ENCODE measurements around the gene PAEP. TPM values are rescaled to one million over a fixed set of nuclear protein-coding genes. Genes with fewer than 3 reads are reported as not detected.

The PAEP gene
- total RNA-seq, 2 experiments from 2014 or later, result not detected

DNA sequence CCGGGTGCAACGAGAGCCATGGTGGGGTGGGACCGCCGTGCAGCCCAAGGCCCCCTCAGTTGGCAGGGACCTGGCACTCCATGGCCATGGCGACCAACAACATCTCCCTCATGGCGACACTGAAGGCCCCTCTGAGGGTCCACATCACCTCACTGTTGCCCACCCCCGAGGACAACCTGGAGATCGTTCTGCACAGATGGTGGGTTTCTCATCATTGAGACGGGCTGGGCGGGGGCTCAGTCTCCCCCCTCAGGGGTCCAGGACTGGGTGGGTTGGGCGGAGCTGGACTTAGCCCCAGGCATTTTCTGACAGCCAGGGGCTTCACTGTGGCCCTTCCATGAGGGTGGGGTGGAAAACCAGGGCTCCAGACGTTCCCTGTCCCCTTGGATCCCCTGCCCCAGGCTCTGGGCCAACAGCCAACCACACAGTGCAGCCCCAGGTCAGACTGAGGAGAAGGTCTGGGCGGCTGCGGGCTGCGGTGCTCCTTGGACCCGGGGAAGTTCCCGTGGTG lies 734 bp downstream of the PAEP start:
- ChIA-PET POLR2A (no interaction called here), CTCF (no interaction called here)
- ATAC-seq (no peak), DNase-seq (no peak)
- H3K27ac Mint-ChIP-seq, result no peak overlapping the region
- no peak overlapping the region for H3K4me3 Mint-ChIP-seq
- no peaks in the 10 kb centered on the region for H3K36me3 Mint-ChIP-seq (ENCODE audit: low read depth)
- no peaks in the 10 kb centered on the region for H3K27me3 Mint-ChIP-seq (ENCODE audit: low read depth)
- H3K9me3 Mint-ChIP-seq (ENCODE audit: insufficient read depth), result no peaks in the 10 kb centered on the region
- H3K4me1 Mint-ChIP-seq (ENCODE audit: low read depth), result peaks cover 5% of the 10 kb centered on the region

DNA sequence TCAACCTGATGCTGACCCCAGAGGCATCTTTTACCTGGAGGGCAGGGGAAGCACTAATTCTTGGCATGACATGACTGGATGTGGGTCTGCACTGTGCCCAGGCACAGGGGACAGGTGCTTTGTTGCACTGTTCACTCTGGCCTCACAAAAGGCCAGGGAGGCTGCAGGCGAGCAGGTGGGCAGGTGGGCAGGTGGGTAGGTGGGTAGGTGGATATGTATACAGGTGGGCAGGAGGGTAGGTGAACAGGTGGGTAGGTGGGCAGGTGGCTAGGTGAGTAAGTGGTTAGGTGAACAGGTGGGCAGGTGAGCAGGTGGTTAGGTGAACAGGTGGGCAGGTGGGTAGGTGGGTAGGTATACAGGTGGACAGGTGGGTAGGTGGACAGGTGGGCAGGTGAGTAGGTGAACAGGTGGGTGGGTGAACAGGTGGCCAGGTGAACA lies 1.5 kb downstream of the PAEP start:
- Mint-ChIP-seq H3K4me3 (no peak overlapping the region), H3K4me1 (ENCODE audit: low read depth) (peaks cover 5% of the 10 kb centered on the region), H3K36me3 (ENCODE audit: low read depth) (no peaks in the 10 kb centered on the region), H3K27me3 (ENCODE audit: low read depth) (no peaks in the 10 kb centered on the region), H3K9me3 (ENCODE audit: insufficient read depth) (no peaks in the 10 kb centered on the region), H3K27ac (no peak overlapping the region)
- DNase-seq (no peak), ATAC-seq (no peak)
- CTCF ChIA-PET, result no interaction called here
- POLR2A ChIA-PET, result no interaction called here

DNA sequence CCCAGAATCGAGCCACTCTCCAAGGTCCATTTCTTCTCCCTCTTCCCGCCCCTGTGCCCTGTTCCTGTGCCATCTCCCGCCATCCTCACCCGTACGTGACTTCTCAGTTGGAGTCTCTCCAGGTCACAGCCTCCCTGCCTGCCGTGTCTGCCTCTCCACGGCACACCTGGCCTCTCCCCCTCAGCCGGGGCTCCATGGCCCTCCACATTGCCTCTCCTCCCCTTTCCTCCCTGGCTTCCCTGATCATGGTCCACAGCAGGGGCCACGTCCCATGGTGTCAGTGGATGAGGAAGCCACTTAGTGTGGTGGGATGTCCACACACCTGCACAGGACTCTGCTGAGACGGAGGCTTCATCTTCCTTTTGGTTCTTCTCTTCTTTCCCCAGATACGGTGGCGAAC lies 2.3 kb downstream of the PAEP start:
- no peaks in the 10 kb centered on the region for H3K9me3 Mint-ChIP-seq (ENCODE audit: insufficient read depth)
- POLR2A ChIA-PET, result no interaction called here

DNA sequence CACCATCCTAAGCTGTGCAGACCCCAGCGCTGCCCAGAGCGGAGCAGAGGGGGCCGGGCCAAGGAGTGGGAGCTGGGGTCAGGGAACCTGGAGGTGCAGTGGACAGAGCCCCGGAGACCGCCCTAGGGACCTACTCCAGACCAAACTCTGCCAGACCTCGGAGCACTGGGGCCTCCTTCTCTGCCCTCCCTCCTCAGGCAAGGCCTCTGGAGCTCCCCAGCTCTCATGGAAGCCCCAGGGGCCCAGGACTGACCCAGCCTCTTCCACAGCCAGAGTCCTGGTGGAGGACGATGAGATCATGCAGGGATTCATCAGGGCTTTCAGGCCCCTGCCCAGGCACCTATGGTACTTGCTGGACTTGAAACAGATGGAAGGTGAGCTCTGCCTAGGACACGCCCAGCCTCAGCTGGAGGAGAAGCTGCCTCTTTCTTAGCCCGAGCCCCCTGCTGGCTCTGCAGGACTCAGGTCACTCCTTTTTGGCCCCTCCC lies 3.6 kb downstream of the PAEP start:
- ATAC-seq (no peak), DNase-seq (no peak)
- Mint-ChIP-seq H3K4me3 (no peak overlapping the region), H3K9me3 (ENCODE audit: insufficient read depth) (no peaks in the 10 kb centered on the region), H3K4me1 (ENCODE audit: low read depth) (peaks cover 5% of the 10 kb centered on the region), H3K27me3 (ENCODE audit: low read depth) (peaks cover 2% of the 10 kb centered on the region), H3K36me3 (ENCODE audit: low read depth) (no peaks in the 10 kb centered on the region), H3K27ac (no peak overlapping the region)
- CTCF ChIA-PET, result interaction anchor here (0.8 kb wide), 1 partner anchor 47 kb away, joined by 3 read pairs; no protein-coding TSS in a partner anchor
- POLR2A ChIA-PET, result no interaction called here

More for the DNA sequence above, 2.3 kb downstream of the PAEP start:
- Mint-ChIP-seq H3K4me3 (no peak overlapping the region), H3K27ac (no peak overlapping the region), H3K27me3 (ENCODE audit: low read depth) (no peaks in the 10 kb centered on the region), H3K36me3 (ENCODE audit: low read depth) (no peaks in the 10 kb centered on the region), H3K4me1 (ENCODE audit: low read depth) (peaks cover 5% of the 10 kb centered on the region)
- DNase-seq (no peak), ATAC-seq (no peak)
- CTCF ChIA-PET, result no interaction called here

DNA sequence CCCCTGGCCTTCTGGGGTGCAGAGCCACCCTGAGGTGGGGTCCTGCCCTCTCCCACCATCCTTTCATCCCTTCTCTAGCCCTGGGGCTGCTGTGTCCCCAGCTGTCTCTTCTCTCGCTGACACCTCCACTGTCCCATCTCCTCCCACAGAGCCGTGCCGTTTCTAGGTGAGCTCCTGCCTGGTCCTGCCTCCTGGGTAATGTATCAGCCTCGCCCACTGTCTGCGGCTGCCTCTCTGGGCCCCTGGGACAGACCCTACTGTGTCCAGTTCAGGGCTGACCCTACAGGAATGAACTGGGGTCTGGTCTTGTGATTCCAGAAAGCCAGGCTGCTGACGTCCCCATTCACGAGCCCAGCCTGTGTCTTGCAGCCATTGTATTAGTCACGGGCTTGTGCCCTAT lies 4.1 kb downstream of the PAEP start:
- H3K36me3 Mint-ChIP-seq (ENCODE audit: low read depth), result no peaks in the 10 kb centered on the region
- peaks cover 5% of the 10 kb centered on the region for H3K4me1 Mint-ChIP-seq (ENCODE audit: low read depth)
- H3K27me3 Mint-ChIP-seq (ENCODE audit: low read depth), result peaks cover 2% of the 10 kb centered on the region
- H3K9me3 Mint-ChIP-seq (ENCODE audit: insufficient read depth), result no peaks in the 10 kb centered on the region
- DNase-seq, result no peak
- no peak overlapping the region for H3K4me3 Mint-ChIP-seq
- ChIA-PET CTCF (interaction anchor here (0.8 kb wide), 1 partner anchor 48 kb away, joined by 3 read pairs; no protein-coding TSS in a partner anchor), POLR2A (no interaction called here)
- no peak overlapping the region for H3K27ac Mint-ChIP-seq
- ATAC-seq, result no peak

DNA sequence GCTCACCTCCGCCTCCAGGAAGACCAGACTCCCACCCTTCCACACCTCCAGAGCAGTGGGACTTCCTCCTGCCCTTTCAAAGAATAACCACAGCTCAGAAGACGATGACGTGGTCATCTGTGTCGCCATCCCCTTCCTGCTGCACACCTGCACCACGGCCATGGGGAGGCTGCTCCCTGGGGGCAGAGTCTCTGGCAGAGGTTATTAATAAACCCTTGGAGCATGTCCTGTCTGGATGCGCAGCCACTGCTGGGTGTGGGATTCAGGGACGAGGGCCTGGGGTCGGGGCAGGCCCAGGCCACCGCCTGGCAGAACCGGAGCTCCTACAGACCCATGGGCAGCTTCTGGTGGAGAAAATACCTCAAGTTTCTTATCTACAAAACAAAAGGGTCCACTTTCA lies 5.0 kb downstream of the PAEP start:
- H3K4me1 Mint-ChIP-seq (ENCODE audit: low read depth), result peaks cover 5% of the 10 kb centered on the region

DNA sequence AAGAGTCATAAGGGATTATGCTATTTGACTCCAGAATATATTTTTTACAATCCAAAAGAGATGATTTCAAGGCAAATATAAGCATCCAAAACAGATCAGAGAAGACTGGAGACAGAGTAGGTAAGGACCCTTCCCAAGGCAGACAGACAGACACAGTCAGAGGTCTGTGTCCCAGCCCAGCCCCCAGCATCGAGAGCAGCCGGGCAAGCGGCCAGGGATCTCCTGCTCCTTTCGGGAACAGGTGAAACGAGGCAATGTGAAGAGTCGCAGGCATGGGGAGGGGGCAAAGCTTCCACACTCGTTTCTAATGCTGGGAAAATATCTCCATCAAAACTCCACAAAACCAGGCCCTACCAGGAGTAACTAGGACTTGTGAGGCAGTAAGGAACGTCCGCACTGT lies 5.8 kb downstream of the PAEP start:
- Mint-ChIP-seq H3K27ac (no peak overlapping the region), H3K4me1 (ENCODE audit: low read depth) (peaks cover 5% of the 10 kb centered on the region), H3K36me3 (ENCODE audit: low read depth) (no peaks in the 10 kb centered on the region), H3K4me3 (no peak overlapping the region), H3K27me3 (ENCODE audit: low read depth) (peaks cover 2% of the 10 kb centered on the region), H3K9me3 (ENCODE audit: insufficient read depth) (no peaks in the 10 kb centered on the region)
- ATAC-seq (no peak), DNase-seq (no peak)
- CTCF ChIA-PET, result no interaction called here
- POLR2A ChIA-PET, result no interaction called here

More for the DNA sequence above, 5.0 kb downstream of the PAEP start:
- ATAC-seq (no peak), DNase-seq (no peak)
- Mint-ChIP-seq H3K4me3 (no peak overlapping the region), H3K36me3 (ENCODE audit: low read depth) (no peaks in the 10 kb centered on the region), H3K27me3 (ENCODE audit: low read depth) (peaks cover 2% of the 10 kb centered on the region), H3K9me3 (ENCODE audit: insufficient read depth) (no peaks in the 10 kb centered on the region), H3K27ac (no peak overlapping the region)
- ChIA-PET CTCF (interaction anchor here (0.7 kb wide), 1 partner anchor 17 kb away, joined by 3 read pairs; no protein-coding TSS in a partner anchor), POLR2A (no interaction called here)

DNA sequence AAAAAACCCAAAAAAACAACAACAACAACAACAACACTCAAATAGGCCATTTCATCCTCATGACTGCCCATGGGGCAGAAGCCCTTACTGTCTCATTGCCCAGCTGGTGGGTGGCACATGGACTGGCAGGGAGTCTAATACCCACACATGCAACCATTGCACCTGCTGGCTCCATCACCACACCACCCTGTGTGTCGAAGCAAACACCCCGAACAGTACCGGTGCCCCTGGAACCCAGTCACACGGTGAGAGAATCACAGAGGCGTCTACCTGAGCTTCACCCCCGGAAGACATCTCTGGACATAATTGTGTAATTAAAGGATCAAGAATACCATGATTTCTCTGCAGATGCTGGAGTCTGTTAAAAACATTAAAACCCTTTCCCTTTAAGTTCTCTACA lies 6.5 kb downstream of the PAEP start:
- ATAC-seq, result no peak
- Mint-ChIP-seq H3K9me3 (ENCODE audit: insufficient read depth) (no peaks in the 10 kb centered on the region), H3K27ac (no peak overlapping the region), H3K27me3 (ENCODE audit: low read depth) (peaks cover 2% of the 10 kb centered on the region), H3K36me3 (ENCODE audit: low read depth) (no peaks in the 10 kb centered on the region), H3K4me1 (ENCODE audit: low read depth) (peaks cover 5% of the 10 kb centered on the region), H3K4me3 (no peak overlapping the region)
- CTCF ChIA-PET, result no interaction called here
- DNase-seq, result no peak
- POLR2A ChIA-PET, result no interaction called here

DNA sequence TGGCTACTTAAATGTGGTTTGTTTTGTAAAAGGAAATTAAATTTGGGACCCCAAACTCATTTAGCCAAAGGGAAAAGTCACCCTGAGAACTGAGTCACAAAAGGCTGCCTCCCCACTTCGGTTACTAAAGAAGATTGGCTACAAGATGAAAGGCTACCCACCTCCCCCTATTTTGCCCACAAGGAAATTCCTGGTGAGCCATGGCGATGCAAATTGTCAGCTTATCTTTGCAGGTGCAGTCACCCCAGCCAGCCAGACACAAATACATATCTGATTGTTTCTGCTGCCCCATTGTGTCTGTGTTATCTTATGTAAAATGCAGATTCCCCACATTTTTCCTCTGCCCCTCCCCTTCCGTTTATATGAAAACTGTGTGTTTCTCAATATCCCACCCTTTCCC lies 8.9 kb downstream of the PAEP start:
- Mint-ChIP-seq H3K9me3 (ENCODE audit: insufficient read depth) (no peaks in the 10 kb centered on the region), H3K27me3 (ENCODE audit: low read depth) (peaks cover 2% of the 10 kb centered on the region), H3K36me3 (ENCODE audit: low read depth) (no peaks in the 10 kb centered on the region), H3K4me1 (ENCODE audit: low read depth) (peaks cover 5% of the 10 kb centered on the region), H3K4me3 (no peak overlapping the region), H3K27ac (no peak overlapping the region)
- CTCF ChIA-PET, result no interaction called here
- ATAC-seq (no peak), DNase-seq (no peak)
- POLR2A ChIA-PET, result no interaction called here

DNA sequence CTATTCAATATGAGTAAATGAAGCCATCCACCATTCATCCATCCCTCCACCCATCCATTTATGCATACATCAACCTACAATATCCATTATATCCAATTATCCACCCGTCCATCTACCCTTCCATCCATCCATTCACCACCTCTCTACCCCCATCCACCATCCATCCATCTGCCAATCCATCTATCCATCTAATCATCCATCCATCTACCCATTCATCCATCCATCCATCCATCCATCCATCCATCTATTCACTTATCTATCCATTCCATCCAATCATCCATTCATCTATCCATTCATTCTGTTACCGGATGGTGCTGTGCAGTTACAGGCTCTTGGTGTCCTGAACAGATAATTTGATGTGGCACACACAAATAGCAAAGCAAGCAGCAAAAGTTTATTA lies 10.7 kb downstream of the PAEP start:
- ATAC-seq, result no peak
- ChIA-PET POLR2A (no interaction called here), CTCF (no interaction called here)
- Mint-ChIP-seq H3K27ac (no peak overlapping the region), H3K4me3 (no peak overlapping the region), H3K27me3 (ENCODE audit: low read depth) (peaks cover 2% of the 10 kb centered on the region), H3K36me3 (ENCODE audit: low read depth) (no peaks in the 10 kb centered on the region), H3K9me3 (ENCODE audit: insufficient read depth) (no peaks in the 10 kb centered on the region), H3K4me1 (ENCODE audit: low read depth) (no peaks in the 10 kb centered on the region)
- DNase-seq, result no peak

DNA sequence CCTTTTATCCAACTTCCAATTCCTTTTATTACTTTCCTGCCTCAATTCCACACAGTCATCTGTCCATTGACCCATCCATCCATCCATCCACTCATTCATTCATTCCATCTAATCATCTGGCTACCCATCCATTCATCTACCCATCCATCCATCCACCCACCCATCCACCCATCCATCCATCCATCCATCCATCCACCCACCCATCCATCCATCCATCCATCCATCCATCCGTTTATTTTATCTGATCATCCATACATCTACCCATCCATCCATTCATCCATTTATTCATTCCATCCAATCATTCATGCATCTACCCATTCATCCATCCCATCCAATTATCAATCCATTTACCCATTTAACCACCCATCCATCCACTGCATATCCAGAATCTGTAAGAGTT lies 11.6 kb downstream of the PAEP start:
- ATAC-seq (no peak), DNase-seq (no peak)
- ChIA-PET POLR2A (no interaction called here), CTCF (no interaction called here)
- Mint-ChIP-seq H3K27ac (no peak overlapping the region), H3K36me3 (ENCODE audit: low read depth) (no peaks in the 10 kb centered on the region), H3K27me3 (ENCODE audit: low read depth) (peaks cover 2% of the 10 kb centered on the region), H3K4me1 (ENCODE audit: low read depth) (no peaks in the 10 kb centered on the region), H3K9me3 (ENCODE audit: insufficient read depth) (no peaks in the 10 kb centered on the region), H3K4me3 (no peak overlapping the region)

DNA sequence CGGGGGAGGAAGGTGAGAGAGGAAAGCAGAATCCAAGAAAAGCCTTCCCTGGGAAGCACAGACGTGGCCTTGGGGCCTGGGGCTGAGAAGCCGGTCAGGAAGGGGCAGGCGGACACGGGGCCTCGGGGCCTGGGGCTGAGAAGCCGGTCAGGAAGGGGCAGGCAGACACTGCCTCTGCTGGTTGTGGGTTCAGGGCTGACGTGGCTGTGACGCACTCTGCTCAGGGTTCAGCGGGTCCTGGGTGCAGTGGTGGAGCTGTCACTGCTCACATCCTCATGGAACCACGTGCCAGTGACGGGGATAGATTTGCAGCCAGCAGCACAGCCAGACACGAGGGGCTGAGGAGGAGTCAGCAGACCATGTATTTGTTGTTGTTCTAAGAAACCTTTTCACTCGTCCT lies 12.8 kb downstream of the PAEP start:
- no peak for DNase-seq
- no peak overlapping the region for H3K4me3 Mint-ChIP-seq

DNA sequence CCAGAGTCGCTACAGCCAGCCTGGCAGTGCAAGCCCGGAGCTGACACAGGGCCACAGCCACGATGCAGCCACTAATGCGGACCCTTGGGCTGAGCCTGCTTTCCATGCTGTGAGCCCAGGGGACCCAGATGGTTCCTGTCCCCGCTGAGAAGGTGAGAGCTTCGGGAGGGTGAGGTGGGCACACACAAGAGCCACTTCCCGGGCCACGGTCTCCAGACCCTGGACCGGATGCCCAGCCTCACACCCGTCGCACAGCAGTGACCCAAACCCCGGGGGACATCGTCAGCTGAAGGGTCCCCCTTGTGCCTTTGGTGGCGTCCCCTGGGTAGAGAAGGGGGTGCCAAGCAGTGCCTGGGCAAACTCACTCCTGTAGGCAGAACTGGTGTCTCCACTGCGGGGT lies 13.4 kb downstream of the PAEP start:
- H3K4me1 Mint-ChIP-seq (ENCODE audit: low read depth), result no peaks in the 10 kb centered on the region
- H3K36me3 Mint-ChIP-seq (ENCODE audit: low read depth), result no peaks in the 10 kb centered on the region

More for the DNA sequence above, 12.8 kb downstream of the PAEP start:
- Mint-ChIP-seq H3K27ac (no peak overlapping the region), H3K4me1 (ENCODE audit: low read depth) (no peaks in the 10 kb centered on the region), H3K9me3 (ENCODE audit: insufficient read depth) (no peaks in the 10 kb centered on the region), H3K27me3 (ENCODE audit: low read depth) (peaks cover 1% of the 10 kb centered on the region), H3K36me3 (ENCODE audit: low read depth) (no peaks in the 10 kb centered on the region)
- POLR2A ChIA-PET, result no interaction called here
- ATAC-seq, result no peak
- CTCF ChIA-PET, result no interaction called here

More for the DNA sequence above, 13.4 kb downstream of the PAEP start:
- Mint-ChIP-seq H3K4me3 (no peak overlapping the region), H3K27ac (no peak overlapping the region), H3K27me3 (ENCODE audit: low read depth) (no peaks in the 10 kb centered on the region), H3K9me3 (ENCODE audit: insufficient read depth) (no peaks in the 10 kb centered on the region)
- CTCF ChIA-PET, result no interaction called here
- ATAC-seq (no peak), DNase-seq (no peak)
- POLR2A ChIA-PET, result no interaction called here

Data from activated CD8-positive, alpha-beta T cell treated with anti-CD3 and anti-CD28 coated beads, Interleukin-2, amount 10 ng/mL, durations not matched to agents 7 days and 5 days (primary cell).